ENCODE data around the gene ANKMY1.

The ANKMY1 gene

GRCh38 chr2:240434728-240435456 is 122.9 kb downstream of the ANKMY1 start:
- peak; percentile 80 for DNase-seq (ENCODE audit: low read depth)

GRCh38 chr2:240433973-240434727 is 123.6 kb downstream of the ANKMY1 start:
- DNase-seq (ENCODE audit: low read depth), result peak; percentile 92

GRCh38 chr2:240432820-240433801 is 124.7 kb downstream of the ANKMY1 start:
- DNase-seq (ENCODE audit: low read depth), result no peak

GRCh38 chr2:240432430-240432819 is 125.4 kb downstream of the ANKMY1 start:
- no peak for DNase-seq (ENCODE audit: low read depth)

- DNase-seq (ENCODE audit: low read depth), result no peak
Observed at GRCh38 chr2:240431661-240432424, 125.9 kb downstream of the ANKMY1 start.

- DNase-seq (ENCODE audit: low read depth), result no peak
Observed at GRCh38 chr2:240431271-240431660, 126.5 kb downstream of the ANKMY1 start.

GRCh38 chr2:240430595-240430994 is 127.2 kb downstream of the ANKMY1 start:
- no peak for DNase-seq (ENCODE audit: low read depth)

GRCh38 chr2:240429872-240430491 is 127.8 kb downstream of the ANKMY1 start:
- DNase-seq (ENCODE audit: low read depth), result no peak
